HG02970 (cell line): Measurements from ENCODE around the gene EHF.

Experiments
- ATAC-seq: cut with Tn5 transposase; IDR thresholded peaks from one replicate; pipeline ENCODE4 v1.9.1; 2021; ENCODE audit warnings: mild to moderate bottlenecking, moderate library complexity, moderate number of reproducible peaks; ENCODE audit not compliant: unreplicated experiment, low FRiP score

EHF gene

DNA sequence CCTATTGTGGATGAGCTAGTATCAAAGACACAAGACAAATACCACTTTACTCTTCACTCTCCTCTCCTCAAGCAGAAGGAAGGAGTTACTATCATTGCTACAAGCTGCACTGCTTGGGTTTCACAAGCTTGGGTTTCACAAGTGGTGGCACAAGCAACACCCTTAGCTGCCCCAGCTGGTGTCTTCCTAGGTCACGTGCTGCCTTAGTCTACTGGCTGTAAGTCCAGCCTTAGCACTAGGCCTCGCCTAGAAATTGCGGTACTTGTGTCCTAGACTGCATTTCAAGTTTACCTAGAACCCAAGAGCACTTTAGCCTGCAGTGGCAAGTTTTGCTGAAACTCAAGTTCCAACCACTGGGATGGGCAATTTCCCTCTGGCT lies 86.6 kb downstream of the EHF start:
- ATAC-seq: no peak
